ENCODE data around the gene ATF7. TPM values are rescaled to one million over a fixed set of nuclear protein-coding genes. Genes with fewer than 3 reads are reported as not detected.

Gene ATF7
- total RNA-seq, 1 experiment from 2014 or later: 24.7 TPM

DNA sequence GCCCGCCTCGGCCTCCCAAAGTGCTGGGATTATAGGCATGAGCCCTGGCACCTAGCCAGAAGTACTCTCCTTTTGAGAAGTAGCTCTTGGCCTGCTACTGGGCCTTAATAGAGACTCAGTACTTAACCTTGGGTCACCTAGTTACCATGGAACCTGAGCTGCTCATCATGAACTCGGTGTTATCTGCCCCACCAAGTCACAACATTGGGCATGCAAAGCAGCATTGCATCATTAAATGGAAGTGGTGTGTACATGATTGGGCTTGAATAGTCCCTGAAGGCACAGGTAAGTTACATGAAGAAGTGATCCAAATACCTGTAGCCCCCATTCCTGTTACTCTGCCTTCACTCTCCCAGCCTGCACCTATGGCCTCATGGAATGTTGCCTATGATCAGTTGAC lies 18.0 kb upstream of the ATF7 start:
- H3K27me3 ChIP-seq (ENCODE audit: insufficient read depth, low read depth): no peaks in the 10 kb centered on the region
- no TSS peak for BruUV-seq (replicated peaks)
- intact Hi-C loops (cut with micrococcal nuclease; ENCODE audit: unreplicated experiment): no loop called here
- TF ChIP-seq EZH2 (IDR thresholded peaks at IDR 0.05; ENCODE audit: low read depth): no peak
- TF ChIP-seq CTCF (conservative IDR thresholded peaks at IDR 0.05): no peak
- no peak overlapping the region for H3K4me2 ChIP-seq
- no peaks in the 10 kb centered on the region for H3K9me2 ChIP-seq (ENCODE audit: insufficient read depth)
- no peak for DNase-seq
- CTCF ChIA-PET: no interaction called here
- no peaks in the 10 kb centered on the region for H4K20me1 ChIP-seq (ENCODE audit: insufficient read depth)
- no peak overlapping the region for H3K27ac ChIP-seq
- POLR2A ChIA-PET (ENCODE audit: unreplicated experiment): no interaction called here
- no peaks in the 10 kb centered on the region for H3K79me2 ChIP-seq (ENCODE audit: low read depth)
- no peak overlapping the region for H3K4me3 ChIP-seq
- no peaks in the 10 kb centered on the region for H3K4me1 ChIP-seq (replicated peaks; ENCODE audit: insufficient read depth)
- H3K9me3 ChIP-seq (ENCODE audit: insufficient read depth, low read depth): no peaks in the 10 kb centered on the region
- H2AFZ ChIP-seq: no peak overlapping the region
- H3K36me3 ChIP-seq (ENCODE audit: low read depth): no peaks in the 10 kb centered on the region
- H3F3A ChIP-seq (ENCODE audit: insufficient read depth, low read depth): no peaks in the 10 kb centered on the region

GRCh38 chr12:53643232-53643979 lies 17.2 kb upstream of the ATF7 start:
- no TSS peak for BruUV-seq (replicated peaks)
- Histone ChIP-seq H2AFZ (no peak overlapping the region), H3K4me3 (no peak overlapping the region), H3K9me2 (ENCODE audit: insufficient read depth) (no peaks in the 10 kb centered on the region), H3K9me3 (ENCODE audit: insufficient read depth, low read depth) (no peaks in the 10 kb centered on the region), H3K4me2 (no peak overlapping the region), H3F3A (ENCODE audit: insufficient read depth, low read depth) (no peaks in the 10 kb centered on the region), H4K20me1 (ENCODE audit: insufficient read depth) (no peaks in the 10 kb centered on the region), H3K79me2 (ENCODE audit: low read depth) (no peaks in the 10 kb centered on the region), H3K36me3 (ENCODE audit: low read depth) (no peaks in the 10 kb centered on the region), H3K27me3 (ENCODE audit: insufficient read depth, low read depth) (no peaks in the 10 kb centered on the region), H3K4me1 (replicated peaks; ENCODE audit: insufficient read depth) (no peaks in the 10 kb centered on the region), H3K27ac (no peak overlapping the region)
- intact Hi-C loops (cut with micrococcal nuclease; ENCODE audit: unreplicated experiment): no loop called here
- TF ChIP-seq EZH2 (IDR thresholded peaks at IDR 0.05; ENCODE audit: low read depth) (no peak), CTCF (conservative IDR thresholded peaks at IDR 0.05) (no peak)
- POLR2A ChIA-PET (ENCODE audit: unreplicated experiment): no interaction called here
- DNase-seq: no peak
- CTCF ChIA-PET: no interaction called here

- H4K20me1 ChIP-seq (ENCODE audit: insufficient read depth): no peaks in the 10 kb centered on the region
- H2AFZ ChIP-seq: no peak overlapping the region
- no peak for TF ChIP-seq EZH2 (IDR thresholded peaks at IDR 0.05; ENCODE audit: low read depth)
- no peak for TF ChIP-seq CTCF (conservative IDR thresholded peaks at IDR 0.05)
- H3K9me3 ChIP-seq (ENCODE audit: insufficient read depth, low read depth): no peaks in the 10 kb centered on the region
- ChIA-PET CTCF (interaction anchor here (1.2 kb wide), 1 partner anchor 306 kb away, joined by 3 read pairs; no protein-coding TSS in a partner anchor), POLR2A (ENCODE audit: unreplicated experiment) (no interaction called here)
- no peaks in the 10 kb centered on the region for H3K4me1 ChIP-seq (replicated peaks; ENCODE audit: insufficient read depth)
- no peaks in the 10 kb centered on the region for H3K9me2 ChIP-seq (ENCODE audit: insufficient read depth)
- H3K27me3 ChIP-seq (ENCODE audit: insufficient read depth, low read depth): no peaks in the 10 kb centered on the region
- no peaks in the 10 kb centered on the region for H3K36me3 ChIP-seq (ENCODE audit: low read depth)
- intact Hi-C loops (cut with micrococcal nuclease; ENCODE audit: unreplicated experiment): no loop called here
- no TSS peak for BruUV-seq (replicated peaks)
- no peak overlapping the region for H3K27ac ChIP-seq
- H3K4me2 ChIP-seq: no peak overlapping the region
- no peak for DNase-seq
- H3F3A ChIP-seq (ENCODE audit: insufficient read depth, low read depth): no peaks in the 10 kb centered on the region
- no peaks in the 10 kb centered on the region for H3K79me2 ChIP-seq (ENCODE audit: low read depth)
- H3K4me3 ChIP-seq: no peak overlapping the region
These were observed 11.9 kb upstream of the ATF7 start for GRCh38 chr12:53638057-53638456.

Data from PC-9 (cell line).